SK-N-SH (cell line): ENCODE data around the gene PRR16. TPM values are rescaled to one million over a fixed set of nuclear protein-coding genes. Genes with fewer than 3 reads are reported as not detected.

ENCODE experiments used
- CTCF ChIA-PET: fragments of 300-600, 350-600 bp; formaldehyde crosslinking; extraction: SDS; loops from one replicate; lab custom pipeline; 2021; lab: Yijun Ruan, JAX
- POLR2A ChIA-PET: fragments of 350-600 bp; sonication (Branson Sonifier 250); formaldehyde crosslinking; extraction: SDS; loops from one replicate; lab custom pipeline; 2020; ENCODE audit warnings: antibody characterized with exemption, inconsistent platforms; lab: Yijun Ruan, JAX
- DNase-seq: peaks from one replicate; pipeline ENCODE4 v3.0.0; 2012
- H2AFZ ChIP-seq: fragments of 200-600 bp; sonication (generic); 2 replicates; pipeline ENCODE4 v1.8.1; 2016; ENCODE audit warnings: antibody characterized with exemption, mild to moderate bottlenecking, low read depth
- H3F3A ChIP-seq: fragments of 200-600 bp; sonication (generic); replicated peaks from 2 replicates; pipeline ENCODE3; 2016; ENCODE audit warnings: antibody characterized with exemption, mild to moderate bottlenecking; ENCODE audit not compliant: insufficient read depth
- H3K27ac ChIP-seq, 2 experiments: fragments of 200-500 bp in 1 of 2; fragments of 200-600 bp in 1 of 2; sonication (Bioruptor generic) in 1 of 2; sonication (generic), shearing (Covaris generic) in 1 of 2; 2 replicates each; pipeline versions ENCODE4 v1.5.1 to v1.6.1; 2014 to 2016; ENCODE audit warnings: low read depth in 2 of 2, inconsistent platforms in 1 of 2, low read length in 1 of 2, mild to moderate bottlenecking in 1 of 2, mixed read lengths in 1 of 2
- H3K27me3 ChIP-seq: fragments of 200-600 bp; sonication (generic), shearing (Covaris generic); 2 replicates; pipeline ENCODE4 v1.6.1; 2016; ENCODE audit warnings: mixed run types; ENCODE audit not compliant: insufficient read depth
- H3K36me3 ChIP-seq, 2 experiments: fragments of 200-500 bp in 1 of 2; fragments of 200-600 bp in 1 of 2; sonication (Bioruptor generic) in 1 of 2; sonication (generic) in 1 of 2; replicated peaks in 1 of 2; 2 replicates each; pipeline versions ENCODE3 to v1.5.1; 2014 to 2016; ENCODE audit warnings: low read length in 1 of 2, mild to moderate bottlenecking in 1 of 2; ENCODE audit not compliant: insufficient read depth in 2 of 2, control insufficient read depth in 1 of 2
- H3K4me1 ChIP-seq, 2 experiments: fragments of 200-500 bp in 1 of 2; fragments of 200-600 bp in 1 of 2; sonication (Bioruptor generic) in 1 of 2; sonication (generic), shearing (Covaris generic) in 1 of 2; 2 replicates each; pipeline versions ENCODE4 v1.5.1 to v1.6.1; 2014 to 2016; ENCODE audit warnings: low read depth in 1 of 2, low read length in 1 of 2, mixed run types in 1 of 2; ENCODE audit not compliant: insufficient read depth in 2 of 2, control insufficient read depth in 1 of 2
- H3K4me2 ChIP-seq: fragments of 200-600 bp; sonication (generic), shearing (Covaris generic); 2 replicates; pipeline ENCODE4 v1.6.1; 2017; ENCODE audit warnings: mixed run types
- H3K4me3 ChIP-seq, 2 experiments: fragments of 200-500 bp in 1 of 2; fragments of 200-600 bp in 1 of 2; sonication (Bioruptor generic) in 1 of 2; sonication (generic), shearing (Covaris generic) in 1 of 2; 2 replicates each; pipeline versions ENCODE4 v1.5.1 to v1.8.1; 2014 to 2016; ENCODE audit warnings: low read depth in 2 of 2, inconsistent platforms in 1 of 2, low read length in 1 of 2, mild to moderate bottlenecking in 1 of 2, mixed read lengths in 1 of 2, moderate library complexity in 1 of 2
- H3K79me2 ChIP-seq: fragments of 200-600 bp; sonication (generic); 2 replicates; pipeline ENCODE4 v1.8.1; 2017; ENCODE audit warnings: mild to moderate bottlenecking; ENCODE audit not compliant: insufficient read depth
- H3K9ac ChIP-seq: fragments of 200-600 bp; sonication (generic); 2 replicates; pipeline ENCODE4 v1.6.1; 2017; ENCODE audit warnings: mixed run types
- H3K9me2 ChIP-seq: fragments of 200-600 bp; sonication (generic); 2 replicates; pipeline ENCODE4 v1.6.1; 2017; ENCODE audit warnings: mixed run types
- H3K9me3 ChIP-seq: fragments of 200-600 bp; sonication (generic); 2 replicates; pipeline ENCODE4 v1.6.1; 2017; ENCODE audit warnings: mixed run types, mild to moderate bottlenecking, moderate library complexity
- H4K20me1 ChIP-seq: fragments of 200-600 bp; sonication (generic); 2 replicates; pipeline ENCODE4 v1.6.1; 2017; ENCODE audit warnings: mild to moderate bottlenecking, mixed run types; ENCODE audit not compliant: insufficient read depth
- CHD2 ChIP-seq: fragments of 150-350 bp; IDR thresholded peaks from 2 replicates; pipeline ENCODE4 v1.6.1; 2018; ENCODE audit warnings: low read length; ENCODE audit not compliant: partially characterized antibody
- CTCF ChIP-seq: fragments of 200-600 bp; sonication (generic); IDR thresholded peaks from 2 replicates; pipeline ENCODE4 v1.6.1; 2017; ENCODE audit warnings: antibody characterized with exemption, mild to moderate bottlenecking, moderate library complexity
- ELF1 ChIP-seq: IDR thresholded peaks from 2 replicates; pipeline ENCODE4 v1.4.0; 2012
- EP300 ChIP-seq, 2 experiments: IDR thresholded peaks; 2 replicates each; pipeline versions ENCODE4 v1.4.0 to v1.6.1; 2012; ENCODE audit warnings: borderline replicate concordance in 1 of 2, low read depth in 1 of 2, low read length in 1 of 2
- FOSL2 ChIP-seq: IDR thresholded peaks from 2 replicates; pipeline ENCODE4 v1.4.0; 2012; ENCODE audit warnings: low read depth, mild to moderate bottlenecking, moderate library complexity, borderline replicate concordance
- FOXJ3 ChIP-seq: sonication (generic); formaldehyde crosslinking; IDR thresholded peaks from 2 replicates; pipeline ENCODE4 v1.5.1; 2020; ENCODE audit warnings: mild to moderate bottlenecking, missing genetic modification reagents
- FOXM1 ChIP-seq: IDR thresholded peaks from 2 replicates; pipeline ENCODE4 v1.4.0; 2012; ENCODE audit warnings: low read depth, mild to moderate bottlenecking
- GABPA ChIP-seq: IDR thresholded peaks from 2 replicates; pipeline ENCODE4 v1.4.0; 2012; ENCODE audit warnings: low read depth, mild to moderate bottlenecking
- JUND ChIP-seq: IDR thresholded peaks from 2 replicates; pipeline ENCODE4 v1.4.0; 2012
- MAX ChIP-seq: IDR thresholded peaks from 2 replicates; pipeline ENCODE4 v1.4.0; 2012; ENCODE audit warnings: low read depth
- MXI1 ChIP-seq: IDR thresholded peaks from 2 replicates; pipeline ENCODE4 v1.6.1; 2012; ENCODE audit warnings: mild to moderate bottlenecking, low read depth, low read length, improper control_type of control experiment
- POLR2AphosphoS5 ChIP-seq: IDR thresholded peaks from 2 replicates; pipeline ENCODE4 v1.6.1; 2012; ENCODE audit warnings: low read depth, low read length
- SIN3A ChIP-seq: IDR thresholded peaks from 2 replicates; pipeline ENCODE4 v1.6.1; 2012; ENCODE audit warnings: low read depth, mild to moderate bottlenecking, low read length, moderate library complexity, borderline replicate concordance
- SMC3 ChIP-seq: IDR thresholded peaks from 2 replicates; pipeline ENCODE4 v1.6.1; 2012; ENCODE audit warnings: low read depth, low read length, improper control_type of control experiment
- TAF1 ChIP-seq: IDR thresholded peaks from 2 replicates; pipeline ENCODE4 v1.6.1; 2012; ENCODE audit warnings: low read depth, mild to moderate bottlenecking, low read length, moderate library complexity, borderline replicate concordance
- TCF12 ChIP-seq: IDR thresholded peaks from 2 replicates; pipeline ENCODE4 v1.4.0; 2012
- TEAD4 ChIP-seq: IDR thresholded peaks from 2 replicates; pipeline ENCODE4 v1.4.0; 2012; ENCODE audit warnings: mild to moderate bottlenecking, borderline replicate concordance; ENCODE audit not compliant: insufficient read depth
- WGBS: methylation state at CpG from one replicate; pipeline ENCODE4 v1.1.6; 2017; ENCODE audit warnings: low lambda C conversion rate; 5-methylcytosine and 5-hydroxymethylcytosine counted together
- polyA plus RNA-seq, 3 experiments: library from polyadenylated mRNA; depleted of rRNA; stranded (reverse); fragments of >200 nt; gene quantifications; 2 replicates each; pipeline ENCODE4 v1.2.3, GENCODE V29; 2012
- TF ChIP-seq, protein P1 (sequence below): fragments of 150-350 bp; IDR thresholded peaks from 2 replicates; pipeline ENCODE4 v1.6.1; 2017; ENCODE audit warnings: antibody characterized with exemption, low read length, low read depth, borderline replicate concordance
- TF ChIP-seq, protein P2 (sequence below): fragments of 150-350 bp; IDR thresholded peaks from 2 replicates; pipeline ENCODE4 v1.6.1; 2016; ENCODE audit warnings: mild to moderate bottlenecking, low read depth, low read length
- TF ChIP-seq, protein P3 (sequence below): IDR thresholded peaks from 2 replicates; pipeline ENCODE4; 2012

Gene PRR16
- polyA plus RNA-seq, 1 of the 3 experiments (the other 2 are of a cell fraction), result 26.7 TPM

DNA sequence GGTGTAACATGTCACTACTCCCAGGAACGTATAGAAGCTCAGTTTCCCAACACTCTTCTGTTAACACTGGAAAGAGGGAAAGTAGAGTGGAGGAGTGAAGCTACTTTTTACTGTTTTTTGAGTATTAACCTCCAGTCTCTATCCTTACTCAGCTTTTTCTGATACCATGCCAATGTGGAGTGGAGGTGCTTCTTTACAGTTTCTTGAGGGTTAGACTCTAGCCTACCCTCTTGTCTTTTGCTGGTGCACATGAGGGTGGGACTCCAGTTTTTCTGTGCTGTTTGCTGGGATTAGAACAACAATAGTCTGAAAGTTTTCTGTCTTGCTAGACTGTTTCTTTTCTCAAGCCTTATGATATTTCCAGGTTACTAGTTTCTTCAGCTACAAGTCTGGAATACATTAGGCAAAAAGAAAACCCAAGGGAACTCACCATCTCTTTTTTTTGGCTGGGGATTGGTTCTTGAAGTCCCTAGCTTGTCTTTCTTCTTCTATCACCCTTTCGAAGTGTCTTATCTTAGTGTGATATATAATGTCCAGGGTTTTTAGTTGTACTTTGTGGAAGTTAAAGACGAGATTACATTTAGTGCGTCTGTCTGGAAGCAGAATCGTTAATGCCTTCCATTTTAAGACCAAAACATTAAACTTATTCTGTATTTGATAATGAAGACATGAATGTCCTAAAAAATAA lies 35.9 kb downstream of the PRR16 start:
- WGBS, result 77% methylated on average over 5 of the region's 5 CpGs
- Histone ChIP-seq H3K9me3 (no peaks in the 10 kb centered on the region), H3K9ac (no peak overlapping the region), H3K36me3 (peaks cover 0 to 16% of the 10 kb centered on the region in 2 experiments), H3F3A (peaks cover 11% of the 10 kb centered on the region), H2AFZ (no peak overlapping the region), H3K9me2 (no peaks in the 10 kb centered on the region), H3K4me3 (no peak overlapping the region), H3K4me1 (no peaks in the 10 kb centered on the region), H3K79me2 (peaks cover 84% of the 10 kb centered on the region), H3K27me3 (no peaks in the 10 kb centered on the region), H4K20me1 (no peaks in the 10 kb centered on the region), H3K4me2 (no peak overlapping the region), H3K27ac (no peak overlapping the region)
- no peak for DNase-seq
- no peak for TF ChIP-seq ELF1
- no peak for TF ChIP-seq CTCF
- TF ChIP-seq, protein P1, sequence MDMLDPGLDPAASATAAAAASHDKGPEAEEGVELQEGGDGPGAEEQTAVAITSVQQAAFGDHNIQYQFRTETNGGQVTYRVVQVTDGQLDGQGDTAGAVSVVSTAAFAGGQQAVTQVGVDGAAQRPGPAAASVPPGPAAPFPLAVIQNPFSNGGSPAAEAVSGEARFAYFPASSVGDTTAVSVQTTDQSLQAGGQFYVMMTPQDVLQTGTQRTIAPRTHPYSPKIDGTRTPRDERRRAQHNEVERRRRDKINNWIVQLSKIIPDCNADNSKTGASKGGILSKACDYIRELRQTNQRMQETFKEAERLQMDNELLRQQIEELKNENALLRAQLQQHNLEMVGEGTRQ, result no peak
- no peak for TF ChIP-seq FOXM1
- TF ChIP-seq FOSL2, result no peak
- no peak for TF ChIP-seq CHD2
- no peak for TF ChIP-seq TCF12
- TF ChIP-seq TEAD4, result no peak
- no peak for TF ChIP-seq SIN3A
- no peak for TF ChIP-seq MAX
- TF ChIP-seq, protein P2, sequence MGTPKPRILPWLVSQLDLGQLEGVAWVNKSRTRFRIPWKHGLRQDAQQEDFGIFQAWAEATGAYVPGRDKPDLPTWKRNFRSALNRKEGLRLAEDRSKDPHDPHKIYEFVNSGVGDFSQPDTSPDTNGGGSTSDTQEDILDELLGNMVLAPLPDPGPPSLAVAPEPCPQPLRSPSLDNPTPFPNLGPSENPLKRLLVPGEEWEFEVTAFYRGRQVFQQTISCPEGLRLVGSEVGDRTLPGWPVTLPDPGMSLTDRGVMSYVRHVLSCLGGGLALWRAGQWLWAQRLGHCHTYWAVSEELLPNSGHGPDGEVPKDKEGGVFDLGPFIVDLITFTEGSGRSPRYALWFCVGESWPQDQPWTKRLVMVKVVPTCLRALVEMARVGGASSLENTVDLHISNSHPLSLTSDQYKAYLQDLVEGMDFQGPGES, result no peak
- no peak for TF ChIP-seq EP300 (IDR thresholded peaks at IDR 0.05; ENCODE audit: borderline replicate concordance in 1 of 2, low read depth in 1 of 2, low read length in 1 of 2)
- TF ChIP-seq, protein P3, sequence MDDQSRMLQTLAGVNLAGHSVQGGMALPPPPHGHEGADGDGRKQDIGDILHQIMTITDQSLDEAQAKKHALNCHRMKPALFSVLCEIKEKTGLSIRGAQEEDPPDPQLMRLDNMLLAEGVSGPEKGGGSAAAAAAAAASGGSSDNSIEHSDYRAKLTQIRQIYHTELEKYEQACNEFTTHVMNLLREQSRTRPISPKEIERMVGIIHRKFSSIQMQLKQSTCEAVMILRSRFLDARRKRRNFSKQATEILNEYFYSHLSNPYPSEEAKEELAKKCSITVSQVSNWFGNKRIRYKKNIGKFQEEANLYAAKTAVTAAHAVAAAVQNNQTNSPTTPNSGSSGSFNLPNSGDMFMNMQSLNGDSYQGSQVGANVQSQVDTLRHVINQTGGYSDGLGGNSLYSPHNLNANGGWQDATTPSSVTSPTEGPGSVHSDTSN, result no peak
- no peak for TF ChIP-seq GABPA
- TF ChIP-seq JUND, result no peak
- TF ChIP-seq SMC3, result no peak
- TF ChIP-seq POLR2AphosphoS5, result no peak
- no peak for TF ChIP-seq MXI1
- TF ChIP-seq TAF1, result no peak
- TF ChIP-seq FOXJ3, result no peak
- POLR2A ChIA-PET, result no interaction called here
- CTCF ChIA-PET, result no interaction called here
